ENCODE results near the gene GNG11. TPM values are rescaled to one million over a fixed set of nuclear protein-coding genes. Genes with fewer than 3 reads are reported as not detected.

The GNG11 gene
- total RNA-seq, 1 experiment from 2014 or later: not detected

GRCh38 chr7:93890041-93890463, 31.5 kb upstream of the GNG11 start (continued):
- TF ChIP-seq RAD21 (IDR thresholded peaks at IDR 0.05; ENCODE audit: low read depth) (no peak), CBX3 (IDR thresholded peaks at IDR 0.05; ENCODE audit: low read depth) (no peak), EZH2phosphoT487 (IDR thresholded peaks at IDR 0.05; ENCODE audit: borderline replicate concordance) (no peak), MAX (IDR thresholded peaks at IDR 0.05) (no peak), CEBPB (IDR thresholded peaks at IDR 0.05; ENCODE audit: low read depth) (no peak), POLR2AphosphoS5 (IDR thresholded peaks at IDR 0.05; ENCODE audit: low read depth, low read length) (no peak), ZFX (IDR thresholded peaks at IDR 0.05) (no peak)

- Histone ChIP-seq H3K9me2 (ENCODE audit: insufficient read depth) (no peaks in the 10 kb centered on the region), H4K20me1 (ENCODE audit: insufficient read depth) (no peaks in the 10 kb centered on the region), H3K4me3 (replicated peaks in 1 of 2; ENCODE audit: low read depth in 1 of 2, low read length in 2 of 2) (no peak within 1 kb of the TSS), H3K36me3 (ENCODE audit: control insufficient read depth in 1 of 2, insufficient read depth in 2 of 2, low read length in 2 of 2) (no peaks in the 10 kb centered on the region), H3K27me3 (ENCODE audit: insufficient read depth, low read length) (no peaks in the 10 kb centered on the region), H3K9ac (ENCODE audit: low read length) (no peak within 1 kb of the TSS), H3K4me1 (ENCODE audit: control insufficient read depth in 1 of 2, insufficient read depth in 2 of 2, low read length in 2 of 2) (no peaks in the 10 kb centered on the region), H3K9me3 (ENCODE audit: control insufficient read depth in 1 of 2, insufficient read depth in 1 of 2, low read depth in 1 of 2, low read length in 2 of 2) (no peaks in the 10 kb centered on the region), H3K27ac (ENCODE audit: low read depth, low read length) (no peak within 1 kb of the TSS), H2AFZ (ENCODE audit: low read depth, low read length, poor library complexity, severe bottlenecking) (no peak within 1 kb of the TSS), H3K79me2 (ENCODE audit: insufficient read depth, low read length) (no peaks in the 10 kb centered on the region), H3K4me2 (ENCODE audit: low read length) (no peak within 1 kb of the TSS)
- ATAC-seq: no peak
- no peak for DNase-seq (ENCODE audit: low read depth, low spot score)
- RAD21 ChIA-PET (ENCODE audit: low non-redundant PET in 1 of 2, low total read pairs in 2 of 2, uncharacterized antibody in 2 of 2, unreplicated experiment in 2 of 2): no interaction called here
- intact Hi-C loops (cut with micrococcal nuclease): no loop called here
- CTCF ChIA-PET: no interaction called here
- no TSS peak for BruUV-seq (replicated peaks)
- POLR2A ChIA-PET: no interaction called here
- no peak for TF ChIP-seq MAX (IDR thresholded peaks at IDR 0.05)
- no peak for TF ChIP-seq ZFX (IDR thresholded peaks at IDR 0.05)
- no peak for TF ChIP-seq RAD21 (IDR thresholded peaks at IDR 0.05; ENCODE audit: low read depth)
- TF ChIP-seq EZH2phosphoT487 (IDR thresholded peaks at IDR 0.05; ENCODE audit: borderline replicate concordance): no peak
- TF ChIP-seq SP1 (IDR thresholded peaks at IDR 0.05; ENCODE audit: low read depth): no peak
- no peak for TF ChIP-seq CBX3 (IDR thresholded peaks at IDR 0.05; ENCODE audit: low read depth)
- no peak for TF ChIP-seq EZH2 (IDR thresholded peaks at IDR 0.05)
- TF ChIP-seq YY1 (IDR thresholded peaks at IDR 0.05; ENCODE audit: extremely low read depth, insufficient replicate concordance, low read depth, low read length): no peak
- TF ChIP-seq, protein P1, sequence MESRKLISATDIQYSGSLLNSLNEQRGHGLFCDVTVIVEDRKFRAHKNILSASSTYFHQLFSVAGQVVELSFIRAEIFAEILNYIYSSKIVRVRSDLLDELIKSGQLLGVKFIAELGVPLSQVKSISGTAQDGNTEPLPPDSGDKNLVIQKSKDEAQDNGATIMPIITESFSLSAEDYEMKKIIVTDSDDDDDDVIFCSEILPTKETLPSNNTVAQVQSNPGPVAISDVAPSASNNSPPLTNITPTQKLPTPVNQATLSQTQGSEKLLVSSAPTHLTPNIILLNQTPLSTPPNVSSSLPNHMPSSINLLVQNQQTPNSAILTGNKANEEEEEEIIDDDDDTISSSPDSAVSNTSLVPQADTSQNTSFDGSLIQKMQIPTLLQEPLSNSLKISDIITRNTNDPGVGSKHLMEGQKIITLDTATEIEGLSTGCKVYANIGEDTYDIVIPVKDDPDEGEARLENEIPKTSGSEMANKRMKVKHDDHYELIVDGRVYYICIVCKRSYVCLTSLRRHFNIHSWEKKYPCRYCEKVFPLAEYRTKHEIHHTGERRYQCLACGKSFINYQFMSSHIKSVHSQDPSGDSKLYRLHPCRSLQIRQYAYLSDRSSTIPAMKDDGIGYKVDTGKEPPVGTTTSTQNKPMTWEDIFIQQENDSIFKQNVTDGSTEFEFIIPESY (IDR thresholded peaks at IDR 0.05; ENCODE audit: extremely low read depth, insufficient replicate concordance, low read length): no peak
- TF ChIP-seq ZNF274 (IDR thresholded peaks at IDR 0.05; ENCODE audit: low read depth, low read length): no peak
- TF ChIP-seq, protein P2, sequence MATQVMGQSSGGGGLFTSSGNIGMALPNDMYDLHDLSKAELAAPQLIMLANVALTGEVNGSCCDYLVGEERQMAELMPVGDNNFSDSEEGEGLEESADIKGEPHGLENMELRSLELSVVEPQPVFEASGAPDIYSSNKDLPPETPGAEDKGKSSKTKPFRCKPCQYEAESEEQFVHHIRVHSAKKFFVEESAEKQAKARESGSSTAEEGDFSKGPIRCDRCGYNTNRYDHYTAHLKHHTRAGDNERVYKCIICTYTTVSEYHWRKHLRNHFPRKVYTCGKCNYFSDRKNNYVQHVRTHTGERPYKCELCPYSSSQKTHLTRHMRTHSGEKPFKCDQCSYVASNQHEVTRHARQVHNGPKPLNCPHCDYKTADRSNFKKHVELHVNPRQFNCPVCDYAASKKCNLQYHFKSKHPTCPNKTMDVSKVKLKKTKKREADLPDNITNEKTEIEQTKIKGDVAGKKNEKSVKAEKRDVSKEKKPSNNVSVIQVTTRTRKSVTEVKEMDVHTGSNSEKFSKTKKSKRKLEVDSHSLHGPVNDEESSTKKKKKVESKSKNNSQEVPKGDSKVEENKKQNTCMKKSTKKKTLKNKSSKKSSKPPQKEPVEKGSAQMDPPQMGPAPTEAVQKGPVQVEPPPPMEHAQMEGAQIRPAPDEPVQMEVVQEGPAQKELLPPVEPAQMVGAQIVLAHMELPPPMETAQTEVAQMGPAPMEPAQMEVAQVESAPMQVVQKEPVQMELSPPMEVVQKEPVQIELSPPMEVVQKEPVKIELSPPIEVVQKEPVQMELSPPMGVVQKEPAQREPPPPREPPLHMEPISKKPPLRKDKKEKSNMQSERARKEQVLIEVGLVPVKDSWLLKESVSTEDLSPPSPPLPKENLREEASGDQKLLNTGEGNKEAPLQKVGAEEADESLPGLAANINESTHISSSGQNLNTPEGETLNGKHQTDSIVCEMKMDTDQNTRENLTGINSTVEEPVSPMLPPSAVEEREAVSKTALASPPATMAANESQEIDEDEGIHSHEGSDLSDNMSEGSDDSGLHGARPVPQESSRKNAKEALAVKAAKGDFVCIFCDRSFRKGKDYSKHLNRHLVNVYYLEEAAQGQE (IDR thresholded peaks at IDR 0.05; ENCODE audit: low read depth): no peak
- TF ChIP-seq TCF7L2 (IDR thresholded peaks at IDR 0.05; ENCODE audit: borderline replicate concordance, extremely low read depth, insufficient read depth, insufficient read length): no peak
- TF ChIP-seq ELF1 (IDR thresholded peaks at IDR 0.05; ENCODE audit: borderline replicate concordance, low read depth): no peak
- TF ChIP-seq JUND (IDR thresholded peaks at IDR 0.05): no peak
- TF ChIP-seq, protein P3, sequence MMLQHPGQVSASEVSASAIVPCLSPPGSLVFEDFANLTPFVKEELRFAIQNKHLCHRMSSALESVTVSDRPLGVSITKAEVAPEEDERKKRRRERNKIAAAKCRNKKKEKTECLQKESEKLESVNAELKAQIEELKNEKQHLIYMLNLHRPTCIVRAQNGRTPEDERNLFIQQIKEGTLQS (IDR thresholded peaks at IDR 0.05): no peak
- no peak for TF ChIP-seq SRF (IDR thresholded peaks at IDR 0.05; ENCODE audit: low read depth)
- TF ChIP-seq POLR2A (IDR thresholded peaks at IDR 0.05; ENCODE audit: borderline replicate concordance, extremely low read depth, insufficient read depth, insufficient read length): no peak
- no peak for TF ChIP-seq EGR1 (IDR thresholded peaks at IDR 0.05; ENCODE audit: low read depth)
- no peak for TF ChIP-seq POLR2AphosphoS5 (IDR thresholded peaks at IDR 0.05; ENCODE audit: low read depth, low read length)
These were observed 31.0 kb upstream of the GNG11 start, which contains the start of gene TFPI2 for GRCh38 chr7:93890464-93891068. TSS of gene TFPI2 (minus strand) at chr7:93890753. CDS start at chr7:93890678, 75 bp downstream.

Data from HCT116 (cell line).